Thoracic aorta (tissue), 2 donors: ENCODE measurements around the gene PANK4. TPM values are rescaled to one million over a fixed set of nuclear protein-coding genes. Genes with fewer than 3 reads are reported as not detected.

ENCODE experiments used
- ATAC-seq: fragments of 150-250 bp; one replicate; pipeline ENCODE4 v1.8.0; 2017; ENCODE audit warnings: low read depth; ENCODE audit not compliant: insufficient number of reproducible peaks, low FRiP score
- DNase-seq: peaks from one replicate; pipeline ENCODE4 v3.0.0-alpha.2; 2020; ENCODE audit warnings: low spot score
- H3K27ac ChIP-seq, 2 donors: fragments of 200-600 bp; sonication (generic); 1 replicate in 1 of 2; 2 replicates in 1 of 2; pipeline ENCODE4 v1.5.1; 2016; ENCODE audit warnings: mild to moderate bottlenecking in 2 of 2, moderate library complexity in 2 of 2
- H3K27me3 ChIP-seq: fragments of 200-600 bp; sonication (generic); replicated peaks from 2 replicates; pipeline ENCODE4 v1.6.0; 2016; ENCODE audit warnings: mild to moderate bottlenecking; ENCODE audit not compliant: insufficient read depth
- H3K36me3 ChIP-seq: fragments of 200-600 bp; sonication (generic); one replicate; pipeline ENCODE4 v1.5.1; 2016
- H3K4me1 ChIP-seq, 2 donors: fragments of 200-600 bp; sonication (generic); 1 replicate in 1 of 2; 2 replicates in 1 of 2; pipeline versions ENCODE4 v1.5.1 to v1.6.0; 2016; ENCODE audit warnings: low read depth in 2 of 2, mild to moderate bottlenecking in 1 of 2; ENCODE audit not compliant: control insufficient read depth in 1 of 2
- H3K4me3 ChIP-seq: fragments of 200-600 bp; sonication (generic); 2 replicates; pipeline ENCODE4 v1.5.1; 2016; ENCODE audit warnings: mild to moderate bottlenecking
- H3K9me3 ChIP-seq: fragments of 200-600 bp; sonication (generic); 2 replicates; pipeline ENCODE4 v1.5.1; 2016
- total RNA-seq, 2 donors: library from RNA; depleted of rRNA; stranded (reverse); fragments of >200 nt; gene quantifications; one replicate each; pipeline versions ENCODE4 v1.1.0 to v1.2.3, GENCODE V29; 2016
- TF ChIP-seq, protein P1 (sequence below): fragments of 200-600 bp; sonication (generic); IDR thresholded peaks from one replicate; pipeline ENCODE4 v1.5.1; 2019; ENCODE audit warnings: antibody characterized with exemption

PANK4 gene
- total RNA-seq, 2 donors from 2014 or later = 27.1 to 32.0 TPM

DNA sequence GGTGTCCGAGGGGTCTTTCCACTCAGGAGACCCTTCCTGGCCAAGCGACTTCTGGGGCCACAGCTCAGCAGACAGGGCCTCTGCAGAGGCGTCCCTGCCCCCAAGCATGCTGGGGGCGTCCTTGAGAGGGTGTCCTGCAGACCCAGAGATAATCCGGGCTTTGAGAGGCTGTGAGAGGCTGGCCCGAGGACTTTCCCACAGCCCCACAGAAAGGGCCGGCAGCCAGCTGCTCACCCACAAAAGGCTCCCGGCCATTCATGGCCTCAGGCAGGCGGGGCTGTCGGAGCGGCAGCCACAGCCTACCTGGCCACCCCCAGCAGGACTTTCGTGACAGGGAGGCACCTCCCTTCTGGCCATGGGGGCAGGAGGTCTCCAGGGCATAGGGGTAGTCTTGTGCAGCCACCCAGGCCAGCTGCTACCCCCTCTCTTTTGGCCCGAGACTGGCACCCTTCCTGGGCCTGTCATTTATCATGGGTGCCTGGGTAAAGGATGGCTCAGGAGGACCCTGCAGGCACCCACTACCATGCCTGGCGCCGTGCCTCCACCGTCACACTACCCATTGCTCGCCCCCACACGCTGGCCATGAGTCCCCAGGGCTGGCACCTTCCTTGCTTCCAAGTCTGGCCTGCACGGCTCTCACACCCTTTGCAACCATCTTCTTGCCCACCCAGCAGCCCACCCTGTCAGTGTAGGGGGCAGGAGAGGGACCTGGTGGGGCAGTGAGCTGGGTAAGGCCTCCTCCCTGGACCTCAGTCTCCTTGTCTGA, 18.7 kb upstream of the PANK4 start:
- DNase-seq (no peak), ATAC-seq (no peak)
- H3K4me1 ChIP-seq = peaks cover 16 to 31% of the 10 kb centered on the region in 2 donors
- no peaks in the 10 kb centered on the region for H3K27me3 ChIP-seq
- TF ChIP-seq, protein P1, sequence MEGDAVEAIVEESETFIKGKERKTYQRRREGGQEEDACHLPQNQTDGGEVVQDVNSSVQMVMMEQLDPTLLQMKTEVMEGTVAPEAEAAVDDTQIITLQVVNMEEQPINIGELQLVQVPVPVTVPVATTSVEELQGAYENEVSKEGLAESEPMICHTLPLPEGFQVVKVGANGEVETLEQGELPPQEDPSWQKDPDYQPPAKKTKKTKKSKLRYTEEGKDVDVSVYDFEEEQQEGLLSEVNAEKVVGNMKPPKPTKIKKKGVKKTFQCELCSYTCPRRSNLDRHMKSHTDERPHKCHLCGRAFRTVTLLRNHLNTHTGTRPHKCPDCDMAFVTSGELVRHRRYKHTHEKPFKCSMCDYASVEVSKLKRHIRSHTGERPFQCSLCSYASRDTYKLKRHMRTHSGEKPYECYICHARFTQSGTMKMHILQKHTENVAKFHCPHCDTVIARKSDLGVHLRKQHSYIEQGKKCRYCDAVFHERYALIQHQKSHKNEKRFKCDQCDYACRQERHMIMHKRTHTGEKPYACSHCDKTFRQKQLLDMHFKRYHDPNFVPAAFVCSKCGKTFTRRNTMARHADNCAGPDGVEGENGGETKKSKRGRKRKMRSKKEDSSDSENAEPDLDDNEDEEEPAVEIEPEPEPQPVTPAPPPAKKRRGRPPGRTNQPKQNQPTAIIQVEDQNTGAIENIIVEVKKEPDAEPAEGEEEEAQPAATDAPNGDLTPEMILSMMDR = no peak
- no peaks in the 10 kb centered on the region for H3K36me3 ChIP-seq
- no peak overlapping the region for H3K27ac ChIP-seq
- no peak overlapping the region for H3K4me3 ChIP-seq
- no peaks in the 10 kb centered on the region for H3K9me3 ChIP-seq

DNA sequence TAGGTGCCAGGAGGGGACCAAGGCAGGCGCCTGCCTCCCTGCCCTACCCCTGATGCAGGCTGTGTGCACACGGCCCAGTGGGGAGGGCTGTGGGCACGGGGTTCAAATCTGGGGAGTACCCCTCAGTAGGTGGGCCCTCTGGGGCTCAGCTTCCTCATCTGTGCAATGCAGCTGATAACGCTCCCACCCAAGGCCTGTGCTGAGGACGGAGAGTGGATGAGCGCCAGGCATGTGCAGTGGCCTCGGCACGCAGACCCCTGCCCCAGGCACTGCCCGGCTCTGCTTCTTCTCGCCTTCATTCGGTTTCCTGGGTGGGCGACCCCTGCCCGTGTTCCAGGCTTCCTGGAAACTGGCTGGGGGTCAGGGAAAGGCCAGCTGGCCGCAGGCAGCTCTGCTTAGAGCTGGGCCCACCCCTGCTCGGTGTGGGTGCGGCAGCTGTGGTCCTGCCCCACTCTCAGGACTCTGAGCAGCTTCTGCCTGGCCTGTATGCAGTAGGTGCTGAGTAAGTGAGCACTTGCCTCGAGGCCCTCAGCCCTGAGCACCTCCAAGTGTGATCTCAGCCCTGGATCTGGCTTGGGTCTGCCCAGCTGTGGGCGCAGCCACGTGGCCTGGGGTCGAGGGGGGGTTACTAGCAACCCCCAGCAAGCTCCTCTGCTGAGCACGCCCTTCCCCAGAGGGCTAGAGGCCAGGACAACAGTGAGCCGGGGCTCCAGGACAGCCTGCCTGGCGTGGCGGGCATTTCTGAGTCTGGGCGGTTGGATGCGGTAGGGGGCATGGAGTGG, 17.9 kb upstream of the PANK4 start:
- TF ChIP-seq, protein P1 = no peak
- Histone ChIP-seq H3K27me3 (no peaks in the 10 kb centered on the region), H3K4me3 (no peak overlapping the region), H3K9me3 (no peaks in the 10 kb centered on the region), H3K36me3 (no peaks in the 10 kb centered on the region), H3K4me1 (peaks cover 15 to 28% of the 10 kb centered on the region in 2 donors), H3K27ac (no peak overlapping the region)
- ATAC-seq (no peak), DNase-seq (no peak)

DNA sequence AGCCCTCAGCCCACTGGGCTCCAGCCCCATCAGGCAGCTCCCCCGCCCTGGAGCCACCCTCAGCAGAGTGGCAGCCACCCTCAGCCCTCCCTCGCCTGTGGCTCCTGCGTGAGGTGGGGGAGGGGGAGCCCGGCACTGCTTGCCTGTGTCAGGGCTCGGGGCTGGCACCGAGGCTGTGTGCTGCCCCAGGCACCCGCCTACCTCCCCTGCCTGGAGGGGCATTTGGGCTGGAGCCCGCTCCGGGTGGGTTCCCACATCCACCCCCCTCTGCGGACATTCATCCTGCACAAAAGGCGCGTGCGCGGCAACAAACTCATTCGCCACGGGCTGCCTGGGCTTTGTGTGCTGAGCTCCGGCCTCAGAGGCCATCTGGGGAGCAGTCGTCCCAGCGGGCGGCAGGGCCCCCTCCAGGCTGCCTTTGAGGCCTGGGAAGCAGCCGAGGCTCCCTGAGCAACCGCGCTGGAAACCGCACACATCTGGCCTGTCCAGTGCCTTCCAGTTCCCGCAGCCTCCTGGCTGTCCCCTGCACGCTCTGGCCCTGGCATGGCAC, 17.2 kb upstream of the PANK4 start:
- TF ChIP-seq, protein P1 = no peak
- no peak for ATAC-seq
- DNase-seq = no peak
- no peaks in the 10 kb centered on the region for H3K36me3 ChIP-seq
- H3K9me3 ChIP-seq = no peaks in the 10 kb centered on the region
- H3K4me1 ChIP-seq = peaks cover 10 to 23% of the 10 kb centered on the region in 2 donors
- no peak overlapping the region for H3K4me3 ChIP-seq
- H3K27me3 ChIP-seq = no peaks in the 10 kb centered on the region
- H3K27ac ChIP-seq = no peak overlapping the region

DNA sequence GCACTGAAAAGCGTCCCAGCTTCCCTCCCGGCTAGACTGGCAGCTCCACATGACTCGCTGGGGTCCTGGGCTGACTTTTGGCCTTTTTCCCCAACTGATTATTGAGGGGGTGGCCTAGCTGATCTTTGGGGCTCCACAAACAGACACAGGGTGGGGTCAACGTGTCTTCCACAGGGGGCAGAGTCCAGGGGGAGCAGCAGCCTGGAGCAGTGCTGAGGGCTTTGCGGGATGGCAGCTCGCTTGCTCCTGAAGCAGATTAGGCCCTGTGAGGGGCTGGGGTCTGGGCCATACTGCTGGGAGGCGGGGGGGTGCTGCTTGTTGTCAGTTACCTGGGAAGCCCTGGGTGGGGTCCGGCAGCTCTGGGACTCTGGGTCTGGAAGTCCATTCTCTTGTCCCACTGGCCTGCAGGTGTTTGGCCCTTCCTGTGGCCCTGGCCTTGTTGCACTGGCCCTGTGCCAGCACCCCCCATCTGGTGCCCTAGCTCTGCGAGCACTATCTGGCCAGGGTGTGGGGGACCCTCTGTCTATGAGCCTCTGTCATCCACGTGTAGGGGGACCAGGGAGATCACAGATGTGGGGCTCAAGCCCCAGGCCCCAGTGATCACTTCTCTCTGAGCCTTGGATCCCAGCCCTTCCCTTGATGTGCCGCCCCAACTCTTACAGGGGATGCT, 16.0 kb upstream of the PANK4 start:
- H3K4me3 ChIP-seq = no peak overlapping the region
- peaks cover 2 to 12% of the 10 kb centered on the region in 2 donors for H3K4me1 ChIP-seq
- ATAC-seq = no peak

More for the DNA sequence above, 16.0 kb upstream of the PANK4 start:
- no peak for DNase-seq
- Histone ChIP-seq H3K27me3 (no peaks in the 10 kb centered on the region), H3K27ac (no peak overlapping the region), H3K36me3 (no peaks in the 10 kb centered on the region), H3K9me3 (no peaks in the 10 kb centered on the region)
- TF ChIP-seq, protein P1 = no peak
